GM20000 (cell line): ENCODE results near the gene SGPP2.

Source experiments
- DNase-seq: peaks from one replicate; pipeline ENCODE4 v3.0.0; 2012; ENCODE audit warnings: low spot score
- TF ChIP-seq, protein P1 (sequence below): IDR thresholded peaks from 2 replicates; pipeline ENCODE4 v1.5.1; 2012; ENCODE audit warnings: mild to moderate bottlenecking, control low read depth; ENCODE audit errors: extremely low read depth, missing control alignments

The SGPP2 gene

DNA sequence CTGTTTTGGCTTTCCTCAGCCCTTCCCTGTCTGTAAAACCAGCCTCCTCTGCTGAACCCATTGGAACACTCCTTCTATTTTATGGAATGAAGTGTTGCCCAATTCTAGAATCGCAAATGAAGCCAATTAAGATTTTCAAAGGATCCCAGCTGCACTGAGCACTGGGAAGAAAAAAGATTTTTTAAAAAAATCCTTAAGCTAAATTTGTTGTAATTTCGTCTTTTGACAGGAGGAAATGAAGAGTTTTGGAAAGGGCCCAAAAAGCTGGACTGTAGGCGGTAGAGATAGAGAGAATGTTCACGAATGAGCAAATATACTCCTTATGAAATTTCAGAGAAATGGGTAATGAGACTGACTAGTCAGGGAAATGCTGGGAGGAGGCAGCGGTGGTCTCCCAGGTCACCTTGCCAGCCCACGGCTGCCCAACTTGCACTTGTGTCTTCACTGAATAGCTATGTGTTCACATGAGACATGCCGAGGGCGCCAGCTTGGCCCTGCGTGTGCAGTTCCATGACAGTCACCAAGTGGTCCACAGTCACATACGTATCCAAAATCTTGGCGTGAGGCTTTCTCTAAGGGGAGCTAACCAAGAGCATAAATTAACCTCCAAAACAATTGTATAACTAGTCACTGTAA is 69.9 kb downstream of the SGPP2 start:
- no peak for DNase-seq
- TF ChIP-seq, protein P1, sequence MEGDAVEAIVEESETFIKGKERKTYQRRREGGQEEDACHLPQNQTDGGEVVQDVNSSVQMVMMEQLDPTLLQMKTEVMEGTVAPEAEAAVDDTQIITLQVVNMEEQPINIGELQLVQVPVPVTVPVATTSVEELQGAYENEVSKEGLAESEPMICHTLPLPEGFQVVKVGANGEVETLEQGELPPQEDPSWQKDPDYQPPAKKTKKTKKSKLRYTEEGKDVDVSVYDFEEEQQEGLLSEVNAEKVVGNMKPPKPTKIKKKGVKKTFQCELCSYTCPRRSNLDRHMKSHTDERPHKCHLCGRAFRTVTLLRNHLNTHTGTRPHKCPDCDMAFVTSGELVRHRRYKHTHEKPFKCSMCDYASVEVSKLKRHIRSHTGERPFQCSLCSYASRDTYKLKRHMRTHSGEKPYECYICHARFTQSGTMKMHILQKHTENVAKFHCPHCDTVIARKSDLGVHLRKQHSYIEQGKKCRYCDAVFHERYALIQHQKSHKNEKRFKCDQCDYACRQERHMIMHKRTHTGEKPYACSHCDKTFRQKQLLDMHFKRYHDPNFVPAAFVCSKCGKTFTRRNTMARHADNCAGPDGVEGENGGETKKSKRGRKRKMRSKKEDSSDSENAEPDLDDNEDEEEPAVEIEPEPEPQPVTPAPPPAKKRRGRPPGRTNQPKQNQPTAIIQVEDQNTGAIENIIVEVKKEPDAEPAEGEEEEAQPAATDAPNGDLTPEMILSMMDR = no peak

DNA sequence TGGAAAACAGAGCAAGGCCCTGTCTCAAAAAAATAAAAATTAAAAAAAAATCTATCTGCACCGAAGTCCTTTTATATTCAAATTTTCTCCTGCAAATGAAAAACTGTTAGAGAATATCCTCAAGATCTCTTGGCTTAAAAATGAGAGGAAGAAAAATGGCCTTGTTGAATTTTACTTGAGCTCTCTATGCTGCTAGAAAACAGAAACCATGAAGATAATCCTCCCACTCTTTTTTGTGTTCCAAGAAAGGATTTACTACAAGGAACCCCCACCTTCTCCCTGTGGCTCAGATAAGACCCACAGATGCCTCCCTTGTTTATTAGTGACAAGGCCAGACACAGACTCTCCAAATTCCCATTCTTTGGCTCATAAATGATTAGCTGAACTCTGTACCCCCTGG is 71.0 kb downstream of the SGPP2 start:
- DNase-seq = no peak
- TF ChIP-seq, protein P1 = no peak

DNA sequence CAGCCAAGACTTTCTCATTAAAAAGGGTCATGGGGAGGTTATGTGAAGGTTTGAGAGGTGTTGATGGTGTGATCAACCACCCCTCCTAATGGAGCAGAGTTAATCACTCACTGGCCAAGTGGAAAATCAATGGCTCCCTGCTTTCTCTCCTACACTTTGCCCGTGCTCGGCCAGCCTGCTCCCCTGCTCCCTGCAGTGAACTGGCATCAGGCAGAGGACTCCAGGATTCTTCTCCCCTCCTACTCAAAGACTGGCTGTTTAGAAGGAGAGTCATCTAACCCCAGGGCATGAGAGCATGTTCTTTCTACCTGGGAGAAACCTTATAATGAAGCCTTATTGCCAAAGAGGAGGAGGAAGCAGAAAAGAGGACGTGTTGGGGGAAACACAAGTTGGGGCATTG is 74.9 kb downstream of the SGPP2 start:
- no peak for DNase-seq
- TF ChIP-seq, protein P1 = no peak

DNA sequence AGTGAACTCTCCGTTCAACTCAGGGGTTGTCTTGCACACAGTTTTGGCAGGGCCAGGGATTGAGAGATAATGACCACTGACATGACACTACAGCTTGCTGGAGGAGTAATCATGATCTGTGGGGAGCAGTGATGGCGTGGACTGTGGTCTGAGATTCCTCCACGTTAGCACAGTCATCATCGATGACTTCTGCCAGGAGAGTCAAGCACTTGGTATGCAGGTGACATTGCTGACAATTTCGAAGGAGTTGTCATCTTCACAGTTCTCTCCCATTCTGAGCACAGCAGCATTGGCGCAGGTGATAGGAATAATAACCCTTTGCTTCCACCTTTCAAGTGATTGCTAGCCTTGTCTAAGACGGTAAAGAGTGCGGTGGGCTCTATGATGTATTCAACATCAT is 79.8 kb downstream of the SGPP2 start:
- TF ChIP-seq, protein P1 = no peak
- no peak for DNase-seq

DNA sequence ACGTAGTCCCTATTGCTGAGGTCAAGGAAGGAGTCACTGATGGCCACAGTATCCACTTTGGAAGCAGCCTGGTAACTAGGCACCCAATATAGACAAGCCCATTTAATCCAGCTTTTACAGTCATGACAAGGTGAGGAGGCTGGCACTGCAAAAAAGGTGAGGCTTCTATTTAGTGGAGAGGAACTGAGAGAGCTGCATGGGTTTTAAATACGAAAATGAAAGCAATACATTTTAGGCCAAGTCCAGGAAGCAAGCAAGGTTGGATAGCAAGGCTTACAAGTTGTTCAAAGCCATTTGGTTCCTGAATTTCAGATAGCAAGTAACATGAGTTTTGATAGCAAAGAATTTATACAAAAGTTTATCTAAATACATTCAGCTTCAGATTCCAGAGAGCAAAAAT is 80.4 kb downstream of the SGPP2 start:
- TF ChIP-seq, protein P1 = no peak
- DNase-seq = peak; percentile 59

DNA sequence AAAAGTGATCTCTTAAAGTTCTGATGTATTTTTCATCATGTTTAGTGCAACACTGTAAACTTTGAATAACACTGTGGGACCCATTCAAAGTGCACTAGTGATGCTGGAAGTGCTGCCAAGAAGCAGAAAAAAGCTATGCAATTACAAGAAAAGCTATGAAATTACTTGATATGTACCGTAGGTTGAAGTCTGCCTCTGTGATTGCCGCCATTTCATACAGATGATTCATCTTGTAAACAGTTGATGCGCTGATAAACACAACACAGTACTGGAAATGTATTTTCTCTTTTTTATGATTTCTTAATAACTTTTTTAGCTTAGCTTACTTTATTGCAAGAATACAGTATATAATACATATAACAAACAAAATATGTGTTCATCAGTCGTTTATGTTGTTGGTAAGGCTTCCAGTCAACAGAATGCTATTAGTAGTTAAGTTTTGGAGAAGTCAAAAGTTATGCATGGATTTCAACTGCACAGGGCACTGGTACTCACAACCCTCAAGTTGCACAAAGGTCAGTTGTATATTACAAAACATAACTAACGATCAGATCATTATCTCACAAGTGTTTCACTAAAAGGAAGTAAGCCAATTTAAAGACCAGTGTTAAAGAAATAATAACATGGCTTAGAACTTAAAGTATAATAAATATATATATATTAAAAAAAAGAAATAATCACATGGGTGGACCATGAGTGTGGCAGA is 82.0 kb downstream of the SGPP2 start:
- DNase-seq = no peak
- TF ChIP-seq, protein P1 = no peak

DNA sequence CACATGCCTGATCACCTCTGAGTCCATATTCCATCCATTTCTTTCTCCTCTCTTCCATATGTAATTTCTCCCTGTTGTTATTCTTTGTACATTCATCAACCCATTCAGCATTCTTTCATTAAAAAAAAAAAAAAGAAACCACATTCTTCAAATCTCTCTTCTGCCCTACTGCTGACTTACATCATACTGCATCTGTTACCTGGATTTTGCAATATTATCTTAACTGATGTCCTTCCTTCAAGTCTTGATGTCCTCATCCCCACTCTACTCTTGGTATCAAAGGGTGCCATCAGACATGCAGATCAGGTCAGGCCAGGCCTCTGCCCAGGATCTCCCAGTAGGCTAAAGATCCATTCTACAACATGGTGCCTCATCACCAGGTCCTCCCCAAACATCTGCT is 90.6 kb downstream of the SGPP2 start:
- DNase-seq = no peak
- TF ChIP-seq, protein P1 = no peak
